Heart left ventricle (tissue), 16 donors: ENCODE measurements around the gene SLC35B4. TPM values are rescaled to one million over a fixed set of nuclear protein-coding genes. Genes with fewer than 3 reads are reported as not detected.

Experiments used
- ATAC-seq, 4 donors: fragments of 200-7000 bp; cut with Tn5 transposase; one replicate each; pipeline ENCODE4 v1.9.1; 2020 to 2022; ENCODE audit warnings: moderate library complexity in 4 of 4, mild to moderate bottlenecking in 3 of 4, moderate number of reproducible peaks in 1 of 4
- DNase-seq, 5 donors: peaks; one replicate each; pipeline ENCODE4 v3.0.0-alpha.2; 2020
- H3K27ac ChIP-seq, 12 donors: fragments of 200-600 bp; sonication (generic) in 4 of 12; one replicate each; pipeline versions ENCODE4 v1.5.0 to v1.8.0; 2016 to 2022; ENCODE audit warnings: mild to moderate bottlenecking in 2 of 12
- H3K27me3 ChIP-seq, 9 donors: fragments of 200-600 bp; sonication (generic) in 2 of 9; one replicate each; pipeline versions ENCODE4 v1.5.1 to v1.8.0; 2016 to 2022; ENCODE audit warnings: mild to moderate bottlenecking in 3 of 9
- H3K36me3 ChIP-seq, 9 donors: fragments of 200-600 bp; sonication (generic) in 2 of 9; one replicate each; pipeline versions ENCODE4 v1.5.0 to v1.8.0; 2018 to 2022; ENCODE audit warnings: mild to moderate bottlenecking in 2 of 9
- H3K4me1 ChIP-seq, 12 donors: fragments of 200-600 bp; sonication (generic) in 4 of 12; one replicate each; pipeline versions ENCODE4 v1.5.0 to v1.8.0; 2016 to 2022; ENCODE audit warnings: mild to moderate bottlenecking in 3 of 12
- H3K4me3 ChIP-seq, 12 donors: fragments of 200-600 bp; sonication (generic) in 4 of 12; one replicate each; pipeline versions ENCODE4 v1.5.0 to v1.8.0; 2017 to 2022; ENCODE audit warnings: mild to moderate bottlenecking in 9 of 12, moderate library complexity in 4 of 12
- H3K9me3 ChIP-seq, 12 donors: fragments of 200-600 bp; sonication (generic) in 4 of 12; one replicate each; pipeline versions ENCODE4 v1.5.0 to v1.8.0; 2016 to 2022; ENCODE audit warnings: mild to moderate bottlenecking in 1 of 12
- CTCF ChIP-seq, 12 donors: fragments of 200-600 bp; sonication (generic) in 4 of 12; IDR thresholded peaks; one replicate each; pipeline versions ENCODE4 v1.5.0 to v1.8.0; 2018 to 2022; ENCODE audit warnings: antibody characterized with exemption in 12 of 12, mild to moderate bottlenecking in 5 of 12
- POLR2A ChIP-seq, 2 donors: fragments of 450-650 bp; IDR thresholded peaks; one replicate each; pipeline ENCODE4 v1.6.1; 2017; ENCODE audit warnings: antibody characterized with exemption in 2 of 2, mild to moderate bottlenecking in 2 of 2, moderate library complexity in 2 of 2
- WGBS, 4 donors: extraction: QIAGEN DNeasy Blood & Tissue Kit in 2 of 4; methylation state at CpG; one replicate each; pipeline versions ENCODE4 v1.1.5 to v1.1.7; 2013 to 2018; 5-methylcytosine and 5-hydroxymethylcytosine counted together
- intact Hi-C, 10 donors: fragments of 100-400 bp; cut with DNase I; formaldehyde crosslinking; loops; one replicate each; pipeline versions ENCODE4 v1.11.1 to v1.14.2; 2022
- polyA plus RNA-seq, 2 donors: library from polyadenylated mRNA; stranded (reverse); fragments of 200-250 nt; gene quantifications; one replicate each; pipeline ENCODE4 v1.2.3, GENCODE V29; 2013
- total RNA-seq, 9 donors: library from RNA; depleted of rRNA in 2 of 9; stranded (reverse); fragments of >200 nt in 2 of 9; fragmentation: NEBNext Ultra II Directional in 3 of 9; extraction: Animal tissue kit (Norgen Biotek cat#: 25700) in 3 of 9; gene quantifications; one replicate each; pipeline versions ENCODE4 v1.1.0 to v1.2.4, GENCODE V29; 2016 to 2023
- donor health status: ischemic (EF 13 %, LVEDD 7.1; RV severe dilation, severe dysfunction).
- donor health status: healthy with polysubstance abuse.
- donor health status: DM: no; HTN: yes; CAD: no.
- donor health status: DM: no; HTN: no; CAD: no.
- donor health status: ischemic (EF 25% LVEDD 6.9; RV normal size, moderate dysfunction).
- donor health status: ischemic (EF 25% LVEDD 5.7; RV mildly dilated, moderate dysfunction).
- donor health status: healthy.
- donor health status: DM: yes; HTN: yes; CAD: no.
- donor health status: ischemic (EF 35%, LVEDD 5.7; RV mildly dilated, moderate dysfunction).
- donor health status: nonischemic (EF 11% LVEDD 7.7; RV severe dilation, severe dysfunction).
- donor health status: DM: yes; HTN: yes; CAD: no.
- donor health status: PGD.
- donor health status: ischemic (EF 29% LVEDD 5.4; RV normal size, mild dysfunction).
- donor health status: nonischemic (EF 23%, LVEDD 6.1; RV moderate dilation, normal function).

Gene SLC35B4
- total and polyA plus RNA-seq, 11 donors, result 2.6 to 8.6 (median 5.4) TPM

GRCh38 chr7:134278502-134279153 is 38.1 kb downstream of the SLC35B4 start:
- Histone ChIP-seq H3K9me3 (no peaks in the 10 kb centered on the region), H3K4me1 (no peaks in the 10 kb centered on the region), H3K27ac (no peak overlapping the region), H3K27me3 (peaks cover 0 to 24% (median 3%) of the 10 kb centered on the region in 9 donors), H3K36me3 (no peaks in the 10 kb centered on the region), H3K4me3 (no peak overlapping the region)
- ATAC-seq, result no peak
- intact Hi-C loops, result no loop called here
- TF ChIP-seq POLR2A (IDR thresholded peaks at IDR 0.05) (no peak), CTCF (IDR thresholded peaks at IDR 0.05) (no peak)
- DNase-seq, result no peak
- 79 to 82% (median 81%) methylated on average over 7 of the region's 7 CpGs for WGBS, 4 donors

- intact Hi-C loops, result no loop called here
- ATAC-seq (no peak), DNase-seq (no peak)
- Histone ChIP-seq H3K27ac (no peak overlapping the region), H3K4me3 (no peak overlapping the region), H3K36me3 (no peaks in the 10 kb centered on the region), H3K9me3 (no peaks in the 10 kb centered on the region), H3K27me3 (peaks cover 0 to 11% (median 2%) of the 10 kb centered on the region in 9 donors), H3K4me1 (no peaks in the 10 kb centered on the region)
- WGBS, 4 donors, result 34 to 52% (median 40%) methylated on average over 5 of the region's 5 CpGs
- TF ChIP-seq POLR2A (IDR thresholded peaks at IDR 0.05), result no peak
- TF ChIP-seq CTCF (IDR thresholded peaks at IDR 0.05), result no peak
These were observed 39.8 kb downstream of the SLC35B4 start for GRCh38 chr7:134276951-134277350.

GRCh38 chr7:134262322-134262721 is 54.4 kb downstream of the SLC35B4 start:
- Histone ChIP-seq H3K4me3 (no peak overlapping the region), H3K9me3 (peaks cover 0 to 9% (median 0%) of the 10 kb centered on the region in 12 donors), H3K36me3 (no peaks in the 10 kb centered on the region), H3K4me1 (no peaks in the 10 kb centered on the region), H3K27ac (no peak overlapping the region), H3K27me3 (no peaks in the 10 kb centered on the region)
- ATAC-seq (no peak), DNase-seq (no peak)
- intact Hi-C loops, result no loop called here
- TF ChIP-seq POLR2A (IDR thresholded peaks at IDR 0.05), result no peak
- TF ChIP-seq CTCF (IDR thresholded peaks at IDR 0.05), result no peak
- WGBS, 4 donors, result 87 to 89% (median 87%) methylated on average over 4 of the region's 4 CpGs

- Histone ChIP-seq H3K4me3 (no peak overlapping the region), H3K36me3 (no peaks in the 10 kb centered on the region), H3K4me1 (no peaks in the 10 kb centered on the region), H3K27me3 (no peaks in the 10 kb centered on the region), H3K9me3 (peaks cover 0 to 5% (median 0%) of the 10 kb centered on the region in 12 donors), H3K27ac (no peak overlapping the region)
- no peak for TF ChIP-seq POLR2A (IDR thresholded peaks at IDR 0.05)
- TF ChIP-seq CTCF (IDR thresholded peaks at IDR 0.05), result no peak
- ATAC-seq (no peak), DNase-seq (no peak)
- WGBS, 4 donors, result 80 to 81% (median 80%) methylated on average over 5 of the region's 5 CpGs
- intact Hi-C loops, result no loop called here
These were observed 60.9 kb downstream of the SLC35B4 start for GRCh38 chr7:134255814-134256213.
